Measurements from ENCODE around the gene PDCD2L. TPM values are rescaled to one million over a fixed set of nuclear protein-coding genes. Genes with fewer than 3 reads are reported as not detected.
"Not testable (repeated sequence)": the region's sequence is repeated elsewhere in the genome, so short reads cannot be mapped to it uniquely, and the experiment has no call there.

PDCD2L gene
- total and polyA plus RNA-seq, 3 donors from 2014 or later, result 29.0 to 35.1 (median 33.8) TPM

DNA sequence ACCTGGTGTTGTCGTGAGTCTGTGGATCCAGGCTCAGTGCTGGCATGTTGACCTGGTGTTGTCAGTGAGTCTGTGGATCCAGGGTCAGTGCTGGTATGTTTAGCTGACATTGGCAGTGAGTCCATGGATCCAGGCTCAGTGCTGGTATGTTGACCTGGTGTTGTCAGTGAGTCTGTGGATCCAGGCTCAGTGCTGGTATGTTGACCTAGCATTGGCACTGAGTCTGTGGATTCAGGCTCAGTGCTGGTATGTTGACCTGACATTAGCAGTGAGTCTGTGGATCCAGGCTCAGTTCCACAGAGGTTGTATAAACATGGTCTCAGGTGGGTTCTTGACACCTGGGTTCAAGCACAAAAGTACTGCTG is 16.8 kb upstream of the PDCD2L start:
- intact Hi-C loops (cut with DNase I; ENCODE audit: low total_unique reads), result no loop called here
- 93% methylated on average over 1 of the region's 1 CpG; no CpG with 5 or more reads in 1 of the 2 donors for WGBS, 2 donors
- Histone ChIP-seq H3K27ac (no peak overlapping the region), H3K36me3 (ENCODE audit: low read depth, missing control alignments) (no peaks in the 10 kb centered on the region), H3K9me3 (no peaks in the 10 kb centered on the region), H3K27me3 (no peaks in the 10 kb centered on the region), H3K4me3 (no peak overlapping the region), H3K4me1 (no peaks in the 10 kb centered on the region)
- DNase-seq, result no peak
- TF ChIP-seq, protein P1, sequence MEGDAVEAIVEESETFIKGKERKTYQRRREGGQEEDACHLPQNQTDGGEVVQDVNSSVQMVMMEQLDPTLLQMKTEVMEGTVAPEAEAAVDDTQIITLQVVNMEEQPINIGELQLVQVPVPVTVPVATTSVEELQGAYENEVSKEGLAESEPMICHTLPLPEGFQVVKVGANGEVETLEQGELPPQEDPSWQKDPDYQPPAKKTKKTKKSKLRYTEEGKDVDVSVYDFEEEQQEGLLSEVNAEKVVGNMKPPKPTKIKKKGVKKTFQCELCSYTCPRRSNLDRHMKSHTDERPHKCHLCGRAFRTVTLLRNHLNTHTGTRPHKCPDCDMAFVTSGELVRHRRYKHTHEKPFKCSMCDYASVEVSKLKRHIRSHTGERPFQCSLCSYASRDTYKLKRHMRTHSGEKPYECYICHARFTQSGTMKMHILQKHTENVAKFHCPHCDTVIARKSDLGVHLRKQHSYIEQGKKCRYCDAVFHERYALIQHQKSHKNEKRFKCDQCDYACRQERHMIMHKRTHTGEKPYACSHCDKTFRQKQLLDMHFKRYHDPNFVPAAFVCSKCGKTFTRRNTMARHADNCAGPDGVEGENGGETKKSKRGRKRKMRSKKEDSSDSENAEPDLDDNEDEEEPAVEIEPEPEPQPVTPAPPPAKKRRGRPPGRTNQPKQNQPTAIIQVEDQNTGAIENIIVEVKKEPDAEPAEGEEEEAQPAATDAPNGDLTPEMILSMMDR (IDR thresholded peaks at IDR 0.05), result no peak
- TF ChIP-seq POLR2A (IDR thresholded peaks at IDR 0.05), result no peak

DNA sequence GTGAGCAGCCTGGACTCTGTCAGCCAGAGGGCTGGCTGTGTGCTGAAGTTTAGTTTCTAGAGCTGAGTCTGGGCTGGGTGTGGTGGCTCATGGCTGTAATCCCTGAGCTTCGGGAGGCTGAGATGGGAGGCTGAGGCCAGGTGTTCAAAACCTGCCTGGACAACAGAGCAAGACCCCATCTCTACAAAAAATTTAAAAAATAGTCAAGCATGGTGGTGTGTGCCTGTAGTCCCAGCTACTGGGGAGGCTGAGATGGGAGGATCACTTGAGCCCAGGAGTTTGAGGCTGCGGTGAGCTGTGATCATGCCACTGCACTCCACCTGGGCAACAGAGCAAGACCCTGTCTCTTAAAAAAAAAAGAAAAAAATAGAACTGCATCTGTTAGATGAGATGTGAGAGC is 15.5 kb upstream of the PDCD2L start:
- 88 to 94% methylated on average over 2 of the region's 2 CpGs for WGBS, 2 donors
- H3K27ac ChIP-seq; H3K36me3 ChIP-seq (ENCODE audit: low read depth, missing control alignments); H3K9me3 ChIP-seq; H3K4me3 ChIP-seq; DNase-seq; H3K27me3 ChIP-seq; intact Hi-C loops (cut with DNase I; ENCODE audit: low total_unique reads); H3K4me1 ChIP-seq: not testable (repeated sequence)

GRCh38 chr19:34391813-34392212 is 12.4 kb upstream of the PDCD2L start:
- H3K36me3 ChIP-seq (ENCODE audit: low read depth, missing control alignments), result no peaks in the 10 kb centered on the region

GRCh38 chr19:34393031-34393430 is 11.2 kb upstream of the PDCD2L start:
- TF ChIP-seq POLR2A (IDR thresholded peaks at IDR 0.05), result no peak
- TF ChIP-seq, protein P1 (IDR thresholded peaks at IDR 0.05), result no peak
- Histone ChIP-seq H3K4me1 (no peaks in the 10 kb centered on the region), H3K27ac (no peak overlapping the region), H3K27me3 (no peaks in the 10 kb centered on the region), H3K9me3 (no peaks in the 10 kb centered on the region), H3K4me3 (no peak overlapping the region), H3K36me3 (ENCODE audit: low read depth, missing control alignments) (no peaks in the 10 kb centered on the region)
- intact Hi-C loops (cut with DNase I; ENCODE audit: low total_unique reads), result no loop called here
- DNase-seq, result no peak
- WGBS, 2 donors, result 89 to 92% methylated on average over 11 of the region's 11 CpGs

More at GRCh38 chr19:34391813-34392212, 12.4 kb upstream of the PDCD2L start:
- Histone ChIP-seq H3K27me3 (no peaks in the 10 kb centered on the region), H3K4me1 (no peaks in the 10 kb centered on the region), H3K4me3 (no peak overlapping the region), H3K27ac (no peak overlapping the region), H3K9me3 (no peaks in the 10 kb centered on the region)
- intact Hi-C loops (cut with DNase I; ENCODE audit: low total_unique reads), result no loop called here
- no peak for DNase-seq
- no peak for TF ChIP-seq POLR2A (IDR thresholded peaks at IDR 0.05)
- TF ChIP-seq, protein P1 (IDR thresholded peaks at IDR 0.05), result no peak

DNA sequence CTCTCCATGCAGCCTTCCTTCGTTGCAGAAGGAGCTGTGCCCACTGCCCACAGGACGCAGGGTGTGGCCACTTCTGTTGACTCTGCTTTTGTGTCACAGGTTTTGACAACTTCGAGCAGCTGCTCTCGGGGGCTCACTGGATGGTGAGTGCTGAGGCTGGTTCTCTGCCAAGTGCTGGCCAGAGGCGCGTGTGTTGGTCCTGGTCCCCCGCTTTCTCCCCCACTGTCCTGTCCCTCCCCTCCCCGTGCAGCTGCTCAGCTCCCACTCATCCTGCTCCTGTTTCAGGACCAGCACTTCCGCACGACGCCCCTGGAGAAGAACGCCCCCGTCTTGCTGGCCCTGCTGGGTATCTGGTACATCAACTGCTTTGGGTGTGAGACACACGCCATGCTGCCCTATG is 10.6 kb upstream of the PDCD2L start:
- Histone ChIP-seq H3K27me3 (no peaks in the 10 kb centered on the region), H3K4me1 (no peaks in the 10 kb centered on the region), H3K27ac (no peak overlapping the region), H3K36me3 (ENCODE audit: low read depth, missing control alignments) (no peaks in the 10 kb centered on the region), H3K4me3 (no peak overlapping the region), H3K9me3 (no peaks in the 10 kb centered on the region)
- intact Hi-C loops (cut with DNase I; ENCODE audit: low total_unique reads), result no loop called here
- TF ChIP-seq, protein P1 (IDR thresholded peaks at IDR 0.05), result no peak
- TF ChIP-seq POLR2A (IDR thresholded peaks at IDR 0.05), result no peak
- 76 to 81% methylated on average over 14 of the region's 14 CpGs for WGBS, 2 donors
- DNase-seq, result no peak

Measured in testis (tissue), 3 donors.